Daoy (cell line): ENCODE measurements around the gene TMBIM6. TPM values are rescaled to one million over a fixed set of nuclear protein-coding genes. Genes with fewer than 3 reads are reported as not detected.

Experiments used
- DNase-seq: peaks from one replicate; pipeline ENCODE4 v3.0.0-alpha.2; 2015; ENCODE audit warnings: low read depth
- total RNA-seq: library from RNA; depleted of rRNA; stranded (reverse); fragments of >200 nt; shearing (Covaris generic); gene quantifications from 2 replicates; pipeline ENCODE4 v1.2.3, GENCODE V29; 2014

Gene TMBIM6
- total RNA-seq, 1 experiment from 2014 or later = 379 TPM

GRCh38 chr12:49797449-49797776, 56.1 kb downstream of the TMBIM6 start:
- DNase-seq = no peak

- DNase-seq = no peak
These were observed 56.9 kb downstream of the TMBIM6 start for GRCh38 chr12:49798248-49798647.

- no peak for DNase-seq
These were observed 57.6 kb downstream of the TMBIM6 start for GRCh38 chr12:49798934-49799333.

GRCh38 chr12:49800421-49801140, 59.2 kb downstream of the TMBIM6 start:
- no peak for DNase-seq

- no peak for DNase-seq
These were observed 60.0 kb downstream of the TMBIM6 start for GRCh38 chr12:49801141-49802063.

GRCh38 chr12:49803693-49804450, 62.5 kb downstream of the TMBIM6 start:
- no peak for DNase-seq

GRCh38 chr12:49804821-49805220, 63.5 kb downstream of the TMBIM6 start:
- no peak for DNase-seq

GRCh38 chr12:49805409-49805808, 64.1 kb downstream of the TMBIM6 start:
- no peak for DNase-seq

- DNase-seq = no peak
These were observed 65.0 kb downstream of the TMBIM6 start for GRCh38 chr12:49806321-49806813.

GRCh38 chr12:49806877-49807276, 65.5 kb downstream of the TMBIM6 start:
- no peak for DNase-seq

GRCh38 chr12:49807991-49808580, 66.7 kb downstream of the TMBIM6 start:
- DNase-seq = no peak

GRCh38 chr12:49808686-49809380, 67.5 kb downstream of the TMBIM6 start:
- no peak for DNase-seq

GRCh38 chr12:49809381-49809905, 68.1 kb downstream of the TMBIM6 start:
- DNase-seq = no peak

GRCh38 chr12:49809906-49810389, 68.6 kb downstream of the TMBIM6 start:
- DNase-seq = no peak

- DNase-seq = no peak
These were observed 69.8 kb downstream of the TMBIM6 start for GRCh38 chr12:49811136-49811535.

- no peak for DNase-seq
These were observed 70.6 kb downstream of the TMBIM6 start for GRCh38 chr12:49811961-49812401.

GRCh38 chr12:49813131-49813530, 71.8 kb downstream of the TMBIM6 start:
- DNase-seq = no peak
